ENCODE results near the gene PRRC2A.

DNA sequence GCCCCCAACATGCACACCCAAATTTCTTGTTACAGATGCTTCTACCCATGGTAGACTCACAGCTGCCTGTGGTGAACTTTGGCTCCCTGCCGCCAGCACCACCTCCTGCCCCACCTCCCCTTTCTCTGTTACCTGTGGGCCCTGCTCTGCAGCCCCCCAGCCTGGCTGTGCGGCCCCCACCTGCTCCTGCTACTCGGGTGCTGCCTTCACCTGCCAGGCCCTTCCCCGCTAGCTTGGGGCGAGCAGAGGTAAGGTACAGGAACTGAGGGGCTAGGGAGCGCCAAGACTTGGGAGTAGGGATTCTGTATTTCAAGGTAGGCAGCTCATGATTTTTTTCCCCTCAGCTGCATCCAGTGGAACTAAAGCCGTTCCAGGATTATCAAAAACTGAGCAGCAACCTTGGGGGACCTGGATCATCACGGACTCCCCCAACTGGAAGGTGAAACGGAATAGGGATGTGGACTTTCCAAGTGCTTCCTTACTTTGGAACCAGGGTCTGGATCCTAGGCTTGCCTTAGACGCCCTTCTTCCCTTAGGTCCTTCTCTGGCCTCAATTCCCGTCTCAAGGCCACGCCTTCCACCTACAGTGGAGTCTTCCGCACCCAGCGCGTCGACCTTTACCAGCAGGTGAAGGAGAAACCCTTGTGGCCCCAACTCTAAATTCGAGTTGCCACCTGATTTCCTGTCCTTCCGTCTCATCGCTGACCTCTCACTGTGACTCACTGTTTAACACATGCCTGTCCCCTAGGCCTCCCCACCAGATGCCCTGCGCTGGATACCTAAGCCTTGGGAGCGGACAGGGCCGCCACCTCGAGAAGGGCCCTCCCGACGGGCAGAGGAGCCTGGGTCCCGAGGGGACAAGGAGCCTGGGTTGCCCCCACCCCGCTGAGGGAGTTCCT lies 16.4 kb downstream of the PRRC2A start:
- TF ChIP-seq, protein P1, sequence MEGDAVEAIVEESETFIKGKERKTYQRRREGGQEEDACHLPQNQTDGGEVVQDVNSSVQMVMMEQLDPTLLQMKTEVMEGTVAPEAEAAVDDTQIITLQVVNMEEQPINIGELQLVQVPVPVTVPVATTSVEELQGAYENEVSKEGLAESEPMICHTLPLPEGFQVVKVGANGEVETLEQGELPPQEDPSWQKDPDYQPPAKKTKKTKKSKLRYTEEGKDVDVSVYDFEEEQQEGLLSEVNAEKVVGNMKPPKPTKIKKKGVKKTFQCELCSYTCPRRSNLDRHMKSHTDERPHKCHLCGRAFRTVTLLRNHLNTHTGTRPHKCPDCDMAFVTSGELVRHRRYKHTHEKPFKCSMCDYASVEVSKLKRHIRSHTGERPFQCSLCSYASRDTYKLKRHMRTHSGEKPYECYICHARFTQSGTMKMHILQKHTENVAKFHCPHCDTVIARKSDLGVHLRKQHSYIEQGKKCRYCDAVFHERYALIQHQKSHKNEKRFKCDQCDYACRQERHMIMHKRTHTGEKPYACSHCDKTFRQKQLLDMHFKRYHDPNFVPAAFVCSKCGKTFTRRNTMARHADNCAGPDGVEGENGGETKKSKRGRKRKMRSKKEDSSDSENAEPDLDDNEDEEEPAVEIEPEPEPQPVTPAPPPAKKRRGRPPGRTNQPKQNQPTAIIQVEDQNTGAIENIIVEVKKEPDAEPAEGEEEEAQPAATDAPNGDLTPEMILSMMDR (IDR thresholded peaks at IDR 0.05): no peak
- no peak for TF ChIP-seq POLR2A (IDR thresholded peaks at IDR 0.05)
- TF ChIP-seq POLR2AphosphoS5 (IDR thresholded peaks at IDR 0.05): no peak

All from upper lobe of left lung (tissue), 4 donors.